ENCODE measurements around the gene DNAH11. TPM values are rescaled to one million over a fixed set of nuclear protein-coding genes. Genes with fewer than 3 reads are reported as not detected.

The DNAH11 gene
- total RNA-seq, 1 donor from 2014 or later: 0.03 TPM

DNA sequence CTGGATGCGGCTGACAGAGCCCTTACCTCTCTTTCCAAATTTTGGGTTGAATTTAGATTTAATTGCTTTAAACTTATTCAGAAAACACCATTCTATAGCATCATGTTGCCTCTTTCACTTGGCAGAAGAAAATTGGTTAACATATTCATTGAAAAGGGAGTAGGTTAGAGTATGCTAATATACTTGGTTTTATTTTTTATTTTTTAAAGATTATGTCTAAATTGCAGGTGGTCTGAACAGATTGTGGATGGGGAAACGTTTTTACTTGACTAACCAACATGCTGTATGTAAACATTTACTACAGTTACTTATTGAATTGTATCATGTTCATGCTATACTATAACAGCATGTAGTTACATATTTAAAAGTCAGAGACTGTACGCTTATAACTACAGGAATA, 65.6 kb downstream of the DNAH11 start:
- intact Hi-C loops (cut with DNase I): no loop called here
- ATAC-seq (ENCODE audit: poor library complexity) (no peak), DNase-seq (no peak)

- intact Hi-C loops (cut with DNase I): no loop called here
Observed at GRCh38 chr7:21611129-21611528, 68.3 kb downstream of the DNAH11 start.

DNA sequence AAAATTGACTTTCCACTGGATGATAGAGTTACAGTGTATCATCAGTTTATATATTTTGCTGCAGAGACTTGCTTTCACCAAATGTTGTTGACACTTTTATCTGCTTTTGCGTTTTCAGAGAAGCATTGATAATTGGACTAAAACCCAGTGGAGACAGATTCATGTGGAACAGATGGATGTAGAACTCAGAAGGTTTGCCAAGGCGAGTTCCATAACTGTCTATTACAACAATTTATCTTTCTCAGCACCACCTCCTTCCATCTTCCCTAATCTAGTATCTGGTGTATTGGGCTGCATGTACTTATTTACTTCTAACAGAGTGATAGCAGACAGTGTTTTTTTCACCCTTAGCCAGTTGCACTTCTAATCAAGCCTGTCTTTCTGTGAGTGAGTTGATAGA, 73.3 kb downstream of the DNAH11 start:
- intact Hi-C loops (cut with DNase I): no loop called here
- ATAC-seq (ENCODE audit: poor library complexity): no peak
- DNase-seq: no peak

More at GRCh38 chr7:21611129-21611528, 68.3 kb downstream of the DNAH11 start:
- ATAC-seq (ENCODE audit: poor library complexity): no peak
- DNase-seq: no peak

DNA sequence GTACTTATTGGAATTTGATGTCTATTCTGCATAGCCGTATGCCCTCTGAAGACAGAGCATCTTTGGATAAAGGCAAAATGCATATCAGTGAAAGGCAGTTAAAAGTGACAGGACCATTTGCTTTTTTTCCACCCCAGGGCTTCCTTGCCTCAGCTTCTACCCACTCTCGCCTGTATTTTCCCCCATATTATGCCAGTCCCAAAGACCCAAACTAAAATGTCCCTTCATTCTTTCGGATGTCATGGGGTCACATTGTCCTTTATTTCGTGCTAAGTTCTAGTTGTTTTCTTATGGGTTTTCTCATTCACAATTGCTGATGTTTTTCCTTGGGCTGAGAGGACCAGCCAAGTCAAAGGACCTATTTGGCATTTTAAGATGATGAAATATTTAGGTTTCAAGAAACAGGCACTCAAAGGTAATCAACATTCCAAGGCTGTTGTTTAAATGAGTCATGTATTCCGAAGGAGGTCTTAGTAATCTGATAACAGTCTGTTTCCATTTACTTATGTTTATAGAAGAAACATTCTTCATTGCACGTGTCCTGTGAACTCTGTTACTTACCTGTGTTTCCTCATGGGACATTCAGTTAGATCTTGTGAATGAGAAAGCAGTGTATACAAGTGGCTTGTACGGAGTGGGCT, 74.1 kb downstream of the DNAH11 start:
- no peak for DNase-seq
- intact Hi-C loops (cut with DNase I): no loop called here
- ATAC-seq (ENCODE audit: poor library complexity): no peak

GRCh38 chr7:21617513-21617912, 74.7 kb downstream of the DNAH11 start:
- intact Hi-C loops (cut with DNase I): no loop called here
- DNase-seq (no peak), ATAC-seq (ENCODE audit: poor library complexity) (no peak)

DNA sequence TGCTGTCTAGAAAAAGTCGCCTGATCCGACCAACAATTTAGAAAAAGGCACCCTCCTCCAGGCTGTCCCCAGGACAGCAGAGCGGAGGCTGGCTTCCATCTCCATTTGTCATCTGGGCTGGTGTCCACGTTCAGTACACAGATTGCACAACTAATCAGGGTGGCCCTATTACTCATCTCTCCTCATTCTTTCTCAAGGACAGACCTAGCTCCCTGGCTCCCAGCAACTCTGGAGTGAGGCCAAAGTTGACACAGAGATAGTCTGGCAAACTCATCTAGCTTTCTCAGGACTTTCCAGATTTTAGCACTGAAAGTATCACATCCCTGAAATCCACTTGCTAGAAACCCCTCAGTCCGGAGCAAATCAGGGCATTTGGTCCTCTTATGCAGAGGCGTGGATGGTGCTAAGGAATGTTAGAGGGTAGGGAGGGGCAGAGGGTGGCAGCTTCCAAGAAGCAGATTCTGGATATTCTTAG, 75.1 kb downstream of the DNAH11 start:
- intact Hi-C loops (cut with DNase I): no loop called here
- peak; percentile 73 for DNase-seq

GRCh38 chr7:21618706-21619105, 75.9 kb downstream of the DNAH11 start:
- ATAC-seq (ENCODE audit: poor library complexity): no peak
- intact Hi-C loops (cut with DNase I): no loop called here
- no peak for DNase-seq

More for the DNA sequence above, 75.1 kb downstream of the DNAH11 start:
- ATAC-seq (ENCODE audit: poor library complexity): peak; percentile 99

DNA sequence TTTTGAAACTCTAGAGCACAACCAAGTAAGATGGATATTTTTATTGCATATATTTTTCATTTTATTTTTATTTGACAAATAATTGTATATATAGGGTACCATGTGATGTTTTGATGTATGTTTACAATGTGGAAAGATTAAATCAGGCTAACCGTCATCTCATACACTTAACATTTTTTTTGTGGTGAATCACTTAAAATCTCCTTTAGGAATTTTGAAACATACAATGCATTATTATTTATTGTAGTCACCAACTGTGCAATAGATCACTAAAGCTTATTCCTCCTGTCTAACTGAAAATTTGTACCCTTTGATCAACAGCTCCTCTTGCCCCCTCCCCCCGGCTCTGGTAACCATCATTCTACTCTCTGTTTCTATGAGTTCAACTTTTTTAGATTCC, 77.2 kb downstream of the DNAH11 start:
- no peak for ATAC-seq (ENCODE audit: poor library complexity)
- no peak for DNase-seq
- intact Hi-C loops (cut with DNase I): no loop called here

DNA sequence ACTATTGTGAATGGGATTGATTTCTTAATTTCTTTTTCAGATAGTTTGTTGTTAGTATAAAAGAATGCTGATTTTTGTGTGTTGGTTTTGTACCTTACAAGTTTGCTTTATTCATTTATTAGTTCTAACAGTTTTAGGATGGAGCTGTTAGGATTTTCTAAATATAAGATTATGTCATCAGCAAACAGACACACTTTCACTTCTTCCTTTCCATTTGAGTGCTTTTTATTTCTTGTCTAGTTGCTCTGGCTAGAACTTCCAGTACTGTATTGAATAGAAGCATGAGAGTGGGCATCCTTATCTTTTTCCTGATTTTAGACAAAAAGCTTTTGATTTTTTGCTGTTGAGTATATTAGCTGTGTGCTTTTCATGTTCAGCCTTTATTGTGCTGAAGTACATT, 81.5 kb downstream of the DNAH11 start:
- no peak for ATAC-seq (ENCODE audit: poor library complexity)
- no peak for DNase-seq
- intact Hi-C loops (cut with DNase I): no loop called here

- intact Hi-C loops (cut with DNase I): no loop called here
- no peak for ATAC-seq (ENCODE audit: poor library complexity)
- DNase-seq: no peak
Observed at GRCh38 chr7:21636694-21637093, 93.9 kb downstream of the DNAH11 start.

- intact Hi-C loops (cut with DNase I): no loop called here
- DNase-seq (no peak), ATAC-seq (ENCODE audit: poor library complexity) (no peak)
Observed at GRCh38 chr7:21639206-21639868, 96.5 kb downstream of the DNAH11 start.

GRCh38 chr7:21640105-21640504, 97.3 kb downstream of the DNAH11 start:
- ATAC-seq (ENCODE audit: poor library complexity): no peak
- intact Hi-C loops (cut with DNase I): no loop called here
- DNase-seq: no peak

DNA sequence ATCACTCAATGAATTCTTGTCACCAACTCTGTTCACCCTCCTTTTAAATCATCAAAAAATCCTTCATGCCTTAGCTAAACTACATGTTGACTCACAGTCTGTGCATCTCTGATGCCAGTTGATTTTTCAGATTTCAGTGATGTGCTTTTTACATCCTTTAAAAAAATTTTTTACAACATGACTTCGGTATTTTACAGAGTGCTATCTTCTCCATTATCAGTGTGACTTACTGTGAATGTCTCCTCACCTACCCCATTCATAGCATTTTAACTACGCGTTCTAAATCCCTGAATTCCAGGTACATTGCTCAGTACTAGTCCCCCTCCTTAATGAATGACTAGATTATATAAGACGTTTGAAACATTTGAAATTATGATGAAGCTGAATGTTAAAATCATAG, 98.7 kb downstream of the DNAH11 start:
- ATAC-seq (ENCODE audit: poor library complexity) (no peak), DNase-seq (no peak)
- intact Hi-C loops (cut with DNase I): no loop called here

DNA sequence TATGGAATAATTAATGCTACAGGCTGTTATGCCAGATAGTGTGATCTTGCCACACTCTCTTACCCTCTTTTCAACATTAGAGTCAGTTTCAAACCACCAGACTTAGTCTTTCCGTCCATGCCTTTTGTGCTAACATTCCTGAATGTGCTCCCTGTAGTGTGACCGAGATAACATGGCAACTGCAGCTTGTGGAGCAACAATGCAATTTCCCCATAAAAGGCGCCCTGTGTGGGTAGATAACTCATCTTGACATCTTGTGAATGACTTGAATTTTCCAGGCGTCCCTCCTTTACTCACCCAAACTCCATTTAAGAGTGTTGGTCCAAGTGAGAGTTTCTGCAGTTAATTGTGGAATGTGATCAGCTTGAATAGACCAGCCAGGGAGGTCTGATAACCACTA, 99.6 kb downstream of the DNAH11 start:
- DNase-seq (no peak), ATAC-seq (ENCODE audit: poor library complexity) (no peak)
- intact Hi-C loops (cut with DNase I): no loop called here

DNA sequence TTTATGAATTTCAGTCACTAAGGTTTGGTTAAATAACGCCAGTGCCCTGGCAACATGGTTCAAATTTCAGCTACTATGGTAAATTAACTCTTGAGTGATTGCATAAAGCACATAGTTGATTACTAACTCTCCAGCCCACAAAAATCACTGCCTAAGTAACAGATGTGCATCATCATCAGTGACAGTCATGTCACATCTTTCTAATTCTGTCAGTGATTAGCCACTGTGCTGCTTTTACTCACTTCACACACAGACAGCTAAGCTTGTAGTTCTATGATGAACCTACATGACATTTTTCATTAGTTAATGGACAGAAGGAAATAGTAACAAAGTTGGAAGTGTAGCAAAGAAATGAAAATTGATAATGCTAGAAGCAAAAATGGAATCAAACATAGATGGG, 108.9 kb downstream of the DNAH11 start:
- no peak for ATAC-seq (ENCODE audit: poor library complexity)
- no peak for DNase-seq
- intact Hi-C loops (cut with DNase I): no loop called here

GRCh38 chr7:21653623-21654022, 110.8 kb downstream of the DNAH11 start:
- no peak for ATAC-seq (ENCODE audit: poor library complexity)
- intact Hi-C loops (cut with DNase I): no loop called here
- no peak for DNase-seq

DNA sequence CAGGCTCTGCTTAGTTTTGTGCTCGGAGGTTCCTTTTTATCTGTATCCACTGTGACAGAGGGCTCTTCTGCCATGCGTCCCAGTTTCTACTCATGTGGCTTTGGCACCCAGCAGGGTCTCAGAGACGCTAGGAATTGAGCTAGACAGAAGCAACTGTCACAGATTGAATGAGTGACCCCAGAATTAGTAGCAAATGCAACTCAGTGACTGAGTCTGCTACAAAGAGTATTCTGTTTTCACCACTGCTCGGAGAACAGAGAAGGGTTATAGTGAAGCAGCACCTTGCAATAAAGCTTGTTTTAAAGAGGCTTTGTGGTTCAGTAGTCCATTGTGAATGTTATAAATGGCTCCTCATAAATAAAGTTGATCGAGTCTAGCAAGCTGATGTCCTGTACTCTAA, 113.2 kb downstream of the DNAH11 start:
- ATAC-seq (ENCODE audit: poor library complexity): no peak
- DNase-seq: no peak
- intact Hi-C loops (cut with DNase I): no loop called here

GRCh38 chr7:21656796-21657195, 114.0 kb downstream of the DNAH11 start:
- DNase-seq (no peak), ATAC-seq (ENCODE audit: poor library complexity) (no peak)
- intact Hi-C loops (cut with DNase I): no loop called here

- no peak for ATAC-seq (ENCODE audit: poor library complexity)
Observed at GRCh38 chr7:21670496-21670895, 127.7 kb downstream of the DNAH11 start.

DNA sequence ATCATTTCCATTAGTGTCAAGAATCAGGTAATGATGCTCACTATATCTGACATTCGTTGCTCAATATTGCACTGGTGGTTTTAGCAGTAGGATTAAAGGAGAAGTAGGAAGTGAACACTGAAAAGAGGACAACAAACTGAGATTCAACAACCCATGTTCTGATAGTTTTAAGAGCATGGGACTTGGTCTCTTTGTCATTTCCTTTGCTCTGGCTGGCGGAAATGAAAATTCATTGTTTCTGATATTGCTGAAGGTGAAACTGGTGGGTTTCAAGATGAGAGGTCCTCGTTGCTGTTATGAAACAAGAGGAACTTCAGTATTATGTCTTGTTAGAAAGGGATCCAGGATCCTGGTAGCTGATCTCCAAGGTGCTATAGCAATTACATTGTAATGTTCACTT, 129.0 kb downstream of the DNAH11 start:
- intact Hi-C loops (cut with DNase I): no loop called here
- no peak for DNase-seq
- ATAC-seq (ENCODE audit: poor library complexity): no peak

More at GRCh38 chr7:21670496-21670895, 127.7 kb downstream of the DNAH11 start:
- DNase-seq: no peak
- intact Hi-C loops (cut with DNase I): no loop called here

GRCh38 chr7:21675255-21675654, 132.4 kb downstream of the DNAH11 start:
- DNase-seq: no peak
- intact Hi-C loops (cut with DNase I): no loop called here
- no peak for ATAC-seq (ENCODE audit: poor library complexity)

Measured in Right ventricle myocardium superior (tissue), 1 donor.